A549 treated with GW870086 at 1 μM for 4 hours (cell line): ENCODE results near the gene KCNN1. TPM values are rescaled to one million over a fixed set of nuclear protein-coding genes. Genes with fewer than 3 reads are reported as not detected.

ENCODE experiments used
- total RNA-seq: library from RNA; stranded (reverse); fragments of 200-300 nt; extraction: Qiagen RNA extraction; gene quantifications from 5 replicates; pipeline ENCODE4 v1.2.3, GENCODE V29; 2022; ENCODE audit warnings: low read depth

Gene KCNN1
- 0.51 to 1.0 TPM (median 0.71 TPM) in 5 replicates for total RNA-seq

DNA sequence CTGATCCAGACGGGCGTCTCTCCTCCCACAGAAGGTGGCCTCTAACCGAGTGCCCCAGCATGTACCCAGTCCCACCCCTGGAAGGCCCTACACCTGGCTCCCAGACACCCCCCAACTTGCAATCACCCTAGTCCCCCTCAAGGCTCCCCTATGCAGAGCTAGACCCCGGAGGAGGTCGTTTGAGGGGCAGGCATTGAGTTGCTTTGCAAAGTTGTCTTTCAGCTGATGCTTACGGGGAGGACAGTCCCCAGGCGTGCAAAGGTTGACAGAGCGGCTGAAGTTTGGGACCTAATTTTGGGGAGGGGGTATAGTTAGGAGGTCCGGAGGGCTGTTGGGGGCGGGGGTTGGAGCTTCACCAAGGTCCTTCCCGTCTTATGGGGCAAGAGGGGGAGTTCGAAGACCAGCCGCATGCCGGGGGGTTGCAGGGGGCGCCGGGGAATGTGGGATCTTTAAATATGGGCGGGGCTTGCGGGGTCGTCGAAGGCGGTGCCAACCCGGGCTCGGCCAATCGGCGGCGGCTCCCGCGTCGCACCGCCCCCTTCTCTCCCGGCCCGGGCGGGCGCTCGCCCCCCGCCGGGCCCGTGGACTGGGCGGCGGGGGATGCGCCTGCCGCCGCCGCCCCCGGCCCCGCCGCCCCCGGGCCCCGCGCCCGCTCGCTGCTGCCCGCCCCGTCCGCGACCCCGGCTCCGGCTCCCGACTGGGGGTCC is at the start of gene KCNN1:
Gene KCNN1, plus strand, starts transcription at position 558 of the 707 bp plus-strand sequence. CDS start 6,782 bp downstream, outside the sequence.

GRCh38 chr19:17932485-17933338 is 34.2 kb upstream of the KCNN1 start, which contains the start of gene CCDC124:
CCDC124 (plus strand) TSS chr19:17933015; CDS start chr19:17936421, 3,406 bp downstream.

DNA sequence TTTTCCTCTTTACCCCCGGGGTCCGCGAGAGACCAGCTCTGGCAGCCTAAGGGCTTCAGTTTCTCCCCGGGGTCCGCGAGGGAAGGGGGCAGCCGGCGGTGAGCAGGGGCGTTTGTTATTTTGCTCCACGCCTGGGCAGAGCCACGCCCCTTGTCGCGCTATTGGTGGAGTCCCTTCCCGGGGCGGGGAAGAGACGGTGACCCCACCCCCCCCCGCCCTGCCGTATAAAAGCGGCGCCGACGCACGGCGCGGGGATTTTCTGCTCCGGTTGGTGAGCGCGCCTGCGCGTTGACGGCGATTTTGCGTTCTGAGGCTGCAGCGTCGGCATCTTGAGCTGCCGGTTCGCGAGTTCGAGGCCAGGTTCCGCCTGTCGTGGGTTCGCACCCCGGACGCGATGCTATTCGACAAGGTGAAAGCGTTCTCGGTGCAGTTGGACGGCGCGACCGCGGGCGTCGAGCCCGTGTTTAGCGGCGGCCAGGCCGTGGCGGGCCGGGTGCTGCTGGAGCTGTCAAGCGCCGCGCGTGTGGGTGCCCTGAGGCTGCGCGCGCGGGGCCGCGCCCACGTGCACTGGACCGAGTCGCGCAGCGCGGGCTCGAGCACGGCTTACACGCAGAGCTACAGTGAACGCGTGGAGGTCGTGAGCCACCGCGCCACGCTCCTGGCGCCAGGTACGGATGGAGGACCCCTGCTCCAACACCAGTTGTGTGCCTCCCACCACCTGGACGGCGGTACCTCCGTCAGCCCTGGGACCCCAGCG is 41.2 kb downstream of the KCNN1 start, which contains the start of gene ARRDC2:
Gene ARRDC2, plus strand, starts transcription at position 254 of the 757 bp plus-strand sequence. Its CDS starts 141 bp downstream, at position 395.

Other genes with a start within 250 kb of the KCNN1 start
- gene MAP1S, start 247.6 kb upstream of the KCNN1 start, total RNA-seq, result 29.5 to 36.8 TPM (median 31.1 TPM) in 5 replicates
- 18.0 to 19.7 TPM (median 19.0 TPM) in 5 replicates for gene FCHO1, start 215.6 kb upstream of the KCNN1 start, total RNA-seq
- gene B3GNT3, start 172.0 kb upstream of the KCNN1 start, total RNA-seq, result 4.8 to 6.2 TPM (median 6.1 TPM) in 5 replicates
- 0.21 to 0.79 TPM (median 0.50 TPM) in 5 replicates for gene INSL3, start 145.6 kb upstream of the KCNN1 start, total RNA-seq
- 0.18 to 0.34 TPM (median 0.22 TPM) in 5 replicates for gene JAK3, start 119.1 kb upstream of the KCNN1 start, total RNA-seq
- 2,054 to 2,326 TPM (median 2,190 TPM) in 5 replicates for gene RPL18A, start 107.2 kb upstream of the KCNN1 start, total RNA-seq
- gene SLC5A5, start 95.2 kb upstream of the KCNN1 start, total RNA-seq, result 0.11 to 0.35 TPM (median 0.15 TPM) in 5 replicates
- gene CCDC124, start 34.1 kb upstream of the KCNN1 start, total RNA-seq, result 95.2 to 120 TPM (median 107 TPM) in 5 replicates
- gene ARRDC2, start 41.1 kb downstream of the KCNN1 start, total RNA-seq, result 30.2 to 40.9 TPM (median 37.0 TPM) in 5 replicates
- not detected in 5 replicates for gene IL12RB1, start 119.8 kb downstream of the KCNN1 start, total RNA-seq
- 1.6 to 2.0 TPM (median 1.9 TPM) in 5 replicates for gene MAST3, start 130.7 kb downstream of the KCNN1 start, total RNA-seq
- gene PIK3R2, start 186.1 kb downstream of the KCNN1 start, total RNA-seq, result 2.1 to 13.4 TPM (median 10.4 TPM) in 5 replicates
- 10.5 to 19.6 TPM (median 14.6 TPM) in 5 replicates for gene IFI30, start 206.7 kb downstream of the KCNN1 start, total RNA-seq
- 10.0 to 12.6 TPM (median 11.2 TPM) in 5 replicates for gene MPV17L2, start 226.1 kb downstream of the KCNN1 start, total RNA-seq
- gene RAB3A, start 236.9 kb downstream of the KCNN1 start, total RNA-seq, result 0.55 to 1.1 TPM (median 0.61 TPM) in 5 replicates